HCT116 (cell line): ENCODE results near the gene HLA-F. TPM values are rescaled to one million over a fixed set of nuclear protein-coding genes. Genes with fewer than 3 reads are reported as not detected.
A peak's percentile ranks its signal among the peaks of the same experiment; 100 is the strongest.

Experiments
- ATAC-seq: fragments of 200-7000 bp; cut with Tn5 transposase; 2 replicates; pipeline ENCODE4 v1.9.1; 2020; ENCODE audit warnings: mild to moderate bottlenecking, moderate library complexity
- BruUV-seq: library from RNA; stranded (reverse); fragments of 400-500 nt; replicated peaks from 2 replicates; lab custom pipeline; 2021; lab: Mats Ljungman, UMichigan
- CTCF ChIA-PET: fragments of 300-600 bp; sonication (Branson Sonifier 250); formaldehyde crosslinking; loops from one replicate; lab custom pipeline; 2021; ENCODE audit warnings: antibody characterized with exemption; lab: Charles Lee
- POLR2A ChIA-PET: fragments of 300-600, 350-600 bp; sonication (Branson Sonifier 250); formaldehyde crosslinking; loops from one replicate; lab custom pipeline; 2021; ENCODE audit warnings: antibody characterized with exemption; lab: Charles Lee
- RAD21 ChIA-PET, 2 experiments: fragments of 300-600 bp; sonication (Branson Sonifier 250); formaldehyde crosslinking; loops; one replicate each; lab custom pipeline; 2023; ENCODE audit warnings: low total read pairs in 2 of 2; ENCODE audit not compliant: uncharacterized antibody in 2 of 2, unreplicated experiment in 2 of 2, low non-redundant PET in 1 of 2; lab: Charles Lee
- DNase-seq: peaks from one replicate; pipeline ENCODE4 v3.0.0-alpha.2; 2010; ENCODE audit warnings: low read depth, low spot score
- H2AFZ ChIP-seq: fragments of 200-600 bp; shearing (Covaris generic), sonication (generic); 2 replicates; pipeline ENCODE4 v1.6.1; 2017; ENCODE audit warnings: low read depth, mixed run types, mixed read lengths, antibody characterized with exemption, low read length; ENCODE audit not compliant: poor library complexity, severe bottlenecking
- H3K27ac ChIP-seq: 2 replicates; pipeline ENCODE4 v1.5.1; 2012; ENCODE audit warnings: low read depth, low read length
- H3K27me3 ChIP-seq: fragments of 200-600 bp; sonication (generic); 2 replicates; pipeline ENCODE4 v1.6.1; 2016; ENCODE audit warnings: mixed run types, low read length, mixed read lengths; ENCODE audit not compliant: insufficient read depth
- H3K36me3 ChIP-seq, 2 experiments: fragments of 200-500 bp in 1 of 2; fragments of 200-600 bp in 1 of 2; sonication (Bioruptor generic) in 1 of 2; sonication (generic) in 1 of 2; 2 replicates each; pipeline versions ENCODE4 v1.5.1 to v1.6.1; 2014 to 2016; ENCODE audit warnings: low read length in 2 of 2, inconsistent platforms in 1 of 2, mixed read lengths in 1 of 2, mixed run types in 1 of 2; ENCODE audit not compliant: insufficient read depth in 2 of 2, control insufficient read depth in 1 of 2
- H3K4me1 ChIP-seq, 2 experiments: fragments of 200-600 bp in 1 of 2; sonication (generic) in 1 of 2; 2 replicates each; pipeline versions ENCODE4 v1.5.1 to v1.6.1; 2012 to 2017; ENCODE audit warnings: low read length in 2 of 2, inconsistent platforms in 1 of 2, mild to moderate bottlenecking in 1 of 2, mixed read lengths in 1 of 2, mixed run types in 1 of 2, moderate library complexity in 1 of 2; ENCODE audit not compliant: insufficient read depth in 2 of 2, control insufficient read depth in 1 of 2
- H3K4me2 ChIP-seq: fragments of 200-600 bp; sonication (generic); 2 replicates; pipeline ENCODE4 v1.6.1; 2017; ENCODE audit warnings: mixed run types, low read length, mixed read lengths
- H3K4me3 ChIP-seq, 2 experiments: fragments of 200-600 bp in 1 of 2; sonication (generic) in 1 of 2; replicated peaks in 1 of 2; 2 replicates each; pipeline ENCODE4 v1.5.1; 2011 to 2016; ENCODE audit warnings: low read length in 2 of 2, control low read depth in 1 of 2, low read depth in 1 of 2, mild to moderate bottlenecking in 1 of 2, mixed read lengths in 1 of 2, mixed run types in 1 of 2
- H3K79me2 ChIP-seq: fragments of 200-600 bp; sonication (generic); 2 replicates; pipeline ENCODE4 v1.6.1; 2017; ENCODE audit warnings: mild to moderate bottlenecking, mixed run types, low read length, moderate library complexity, mixed read lengths; ENCODE audit not compliant: insufficient read depth
- H3K9ac ChIP-seq: fragments of 200-600 bp; sonication (generic); 2 replicates; pipeline ENCODE4 v1.6.1; 2016; ENCODE audit warnings: low read length, mixed read lengths
- H3K9me2 ChIP-seq: fragments of 200-600 bp; sonication (generic), shearing (Covaris generic); 2 replicates; pipeline ENCODE4 v1.6.1; 2017; ENCODE audit warnings: mixed run types, mild to moderate bottlenecking, moderate library complexity; ENCODE audit not compliant: insufficient read depth
- H3K9me3 ChIP-seq, 2 experiments: fragments of 200-500 bp in 1 of 2; fragments of 200-600 bp in 1 of 2; sonication (Bioruptor generic) in 1 of 2; sonication (generic) in 1 of 2; 2 replicates each; pipeline ENCODE4 v1.6.1; 2014 to 2017; ENCODE audit warnings: low read length in 2 of 2, mixed read lengths in 2 of 2, inconsistent platforms in 1 of 2, low read depth in 1 of 2, mild to moderate bottlenecking in 1 of 2, mixed run types in 1 of 2, moderate library complexity in 1 of 2; ENCODE audit not compliant: control insufficient read depth in 1 of 2, insufficient read depth in 1 of 2
- H4K20me1 ChIP-seq: fragments of 200-600 bp; sonication (generic), shearing (Covaris generic); 2 replicates; pipeline ENCODE4 v1.6.1; 2017; ENCODE audit warnings: mixed run types, mild to moderate bottlenecking, moderate library complexity; ENCODE audit not compliant: insufficient read depth
- RAD21 ChIP-seq: IDR thresholded peaks from 2 replicates; pipeline ENCODE4 v1.6.1; 2012; ENCODE audit warnings: low read depth, mild to moderate bottlenecking
- SRF ChIP-seq: IDR thresholded peaks from 2 replicates; pipeline ENCODE4 v1.6.1; 2012; ENCODE audit warnings: low read depth
- intact Hi-C: fragments of 100-400 bp; cut with micrococcal nuclease; formaldehyde crosslinking; loops from 2 replicates; pipeline ENCODE4 v1.10.0; 2022
- total RNA-seq: library from RNA; stranded (reverse); gene quantifications from one replicate; pipeline ENCODE4 v1.2.1, GENCODE V29; 2021; ENCODE audit not compliant: unreplicated experiment
- TF ChIP-seq, protein P1 (sequence below), 3 experiments: fragments of 200-600 bp in 1 of 3; sonication (generic) in 1 of 3; IDR thresholded peaks in 2 of 3; conservative IDR thresholded peaks in 1 of 3; 2 replicates each; pipeline ENCODE4 v1.5.1; 2012 to 2017; ENCODE audit warnings: low read depth in 2 of 3, low read length in 2 of 3, antibody characterized with exemption in 1 of 3, borderline replicate concordance in 1 of 3, control low read depth in 1 of 3, mild to moderate bottlenecking in 1 of 3, mixed read lengths in 1 of 3, mixed run types in 1 of 3, moderate library complexity in 1 of 3; ENCODE audit not compliant: insufficient read depth in 1 of 3

HLA-F gene
- total RNA-seq, 1 experiment from 2014 or later, result 24.6 TPM

DNA sequence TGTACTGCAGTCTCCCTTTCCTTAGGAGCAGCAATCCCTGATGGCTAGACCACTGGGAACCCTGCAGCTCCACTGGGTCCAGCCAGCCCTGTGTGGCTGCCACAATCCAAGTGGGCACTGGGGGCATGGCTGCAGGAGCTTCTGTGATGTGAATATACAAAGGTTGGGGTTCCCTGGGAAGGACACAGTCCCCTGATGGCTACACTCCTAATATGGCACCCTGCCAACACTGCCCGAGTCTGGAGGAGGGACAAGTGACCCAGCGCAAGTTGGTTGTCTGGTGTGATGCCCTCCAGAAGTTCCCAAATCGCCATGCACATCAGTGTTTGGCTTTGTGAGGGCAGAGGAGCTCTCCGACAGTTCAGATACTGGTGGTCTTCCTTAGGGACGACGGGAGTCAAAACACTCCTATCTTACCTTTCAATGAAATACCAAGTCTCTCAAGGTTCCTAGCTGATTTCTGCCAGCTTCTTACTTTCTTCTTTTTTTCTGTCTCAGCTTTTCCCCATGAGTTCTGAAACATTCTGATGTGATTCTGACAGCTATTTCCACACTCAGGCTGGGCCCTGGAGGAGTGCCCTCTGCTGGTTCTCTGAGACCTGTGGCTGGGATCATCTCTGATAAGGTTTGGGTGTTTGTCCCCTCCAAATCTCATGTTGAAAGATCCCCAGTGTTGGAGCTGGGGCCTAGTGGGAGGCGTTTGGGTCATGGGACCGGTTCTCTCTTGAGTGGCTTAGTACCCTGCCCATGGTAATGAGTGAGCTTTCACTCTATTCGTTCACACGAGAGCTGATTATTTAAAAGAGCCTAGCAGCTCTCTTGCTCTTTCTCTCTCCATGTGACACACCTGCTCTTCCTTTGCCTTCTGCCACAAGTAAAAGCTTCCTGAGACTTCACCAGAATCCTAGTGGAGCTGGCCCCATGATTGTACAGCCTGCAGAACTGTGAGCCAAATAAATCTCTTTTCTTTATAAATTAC, 26.8 kb upstream of the HLA-F start:
- no peak overlapping the region for H3K9ac ChIP-seq
- H3K27ac ChIP-seq, result no peak overlapping the region
- DNase-seq (no peak), ATAC-seq (peak; percentile 84)
- H3K9me2 ChIP-seq, result no peaks in the 10 kb centered on the region
- no peak overlapping the region for H3K4me3 ChIP-seq
- H3K27me3 ChIP-seq, result no peaks in the 10 kb centered on the region
- TF ChIP-seq, protein P1, sequence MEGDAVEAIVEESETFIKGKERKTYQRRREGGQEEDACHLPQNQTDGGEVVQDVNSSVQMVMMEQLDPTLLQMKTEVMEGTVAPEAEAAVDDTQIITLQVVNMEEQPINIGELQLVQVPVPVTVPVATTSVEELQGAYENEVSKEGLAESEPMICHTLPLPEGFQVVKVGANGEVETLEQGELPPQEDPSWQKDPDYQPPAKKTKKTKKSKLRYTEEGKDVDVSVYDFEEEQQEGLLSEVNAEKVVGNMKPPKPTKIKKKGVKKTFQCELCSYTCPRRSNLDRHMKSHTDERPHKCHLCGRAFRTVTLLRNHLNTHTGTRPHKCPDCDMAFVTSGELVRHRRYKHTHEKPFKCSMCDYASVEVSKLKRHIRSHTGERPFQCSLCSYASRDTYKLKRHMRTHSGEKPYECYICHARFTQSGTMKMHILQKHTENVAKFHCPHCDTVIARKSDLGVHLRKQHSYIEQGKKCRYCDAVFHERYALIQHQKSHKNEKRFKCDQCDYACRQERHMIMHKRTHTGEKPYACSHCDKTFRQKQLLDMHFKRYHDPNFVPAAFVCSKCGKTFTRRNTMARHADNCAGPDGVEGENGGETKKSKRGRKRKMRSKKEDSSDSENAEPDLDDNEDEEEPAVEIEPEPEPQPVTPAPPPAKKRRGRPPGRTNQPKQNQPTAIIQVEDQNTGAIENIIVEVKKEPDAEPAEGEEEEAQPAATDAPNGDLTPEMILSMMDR (IDR thresholded peaks at IDR 0.05 in 2 of 3, conservative IDR thresholded peaks at IDR 0.05 in 1 of 3; ENCODE audit: borderline replicate concordance in 1 of 3, insufficient read depth in 1 of 3, low read depth in 2 of 3, low read length in 2 of 3), result peak; percentile 46 to 85 (median 70); a peak in 5 of 6 replicates
- peak; percentile 42 for TF ChIP-seq RAD21
- no peak for TF ChIP-seq SRF
- H3K79me2 ChIP-seq, result no peaks in the 10 kb centered on the region
- no peak overlapping the region for H3K4me2 ChIP-seq
- no peaks in the 10 kb centered on the region for H3K4me1 ChIP-seq
- H3K9me3 ChIP-seq, result no peaks in the 10 kb centered on the region
- H2AFZ ChIP-seq, result peak overlapping the region; percentile 12
- no peaks in the 10 kb centered on the region for H4K20me1 ChIP-seq
- ChIA-PET CTCF (interaction anchor here (0.5 to 4.4 kb wide), 16 partner anchors 9 to 320 kb away, joined by 3 to 96 read pairs (median 4); partner anchors contain the start of gene OR12D3), RAD21 (interaction anchor here (1.1 to 1.2 kb wide), 2 partner anchors 49 kb away, joined by 5 to 8 read pairs; no protein-coding TSS in a partner anchor), POLR2A (interaction anchor here (1.3 kb wide), 2 partner anchors 47 to 48 kb away, joined by 6 to 8 read pairs; no protein-coding TSS in a partner anchor)
- no TSS peak for BruUV-seq
- no peaks in the 10 kb centered on the region for H3K36me3 ChIP-seq
- intact Hi-C loops, result loop anchor here (2.0 to 5.0 kb wide), 2 partner anchors 48 to 319 kb away; partner anchors contain the start of gene OR12D3
